Measurements from ENCODE around the gene HTR4.

HTR4 gene

DNA sequence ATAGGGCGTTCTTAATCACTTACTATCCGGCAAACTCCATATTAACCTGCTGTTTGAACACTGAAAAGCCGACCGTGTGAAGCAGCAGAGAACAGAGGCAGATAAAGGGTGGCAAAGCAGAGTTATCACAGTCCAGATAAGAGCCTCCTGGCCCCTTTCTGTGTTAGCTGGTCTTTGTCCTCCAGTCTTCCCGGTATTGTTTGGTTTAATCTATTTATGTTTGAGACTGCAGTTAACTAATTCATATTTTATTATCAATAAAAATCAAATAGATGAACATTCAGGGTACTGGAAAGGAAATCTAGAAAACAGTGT, 6.0 kb upstream of the HTR4 start:
- DNase-seq: no peak

DNA sequence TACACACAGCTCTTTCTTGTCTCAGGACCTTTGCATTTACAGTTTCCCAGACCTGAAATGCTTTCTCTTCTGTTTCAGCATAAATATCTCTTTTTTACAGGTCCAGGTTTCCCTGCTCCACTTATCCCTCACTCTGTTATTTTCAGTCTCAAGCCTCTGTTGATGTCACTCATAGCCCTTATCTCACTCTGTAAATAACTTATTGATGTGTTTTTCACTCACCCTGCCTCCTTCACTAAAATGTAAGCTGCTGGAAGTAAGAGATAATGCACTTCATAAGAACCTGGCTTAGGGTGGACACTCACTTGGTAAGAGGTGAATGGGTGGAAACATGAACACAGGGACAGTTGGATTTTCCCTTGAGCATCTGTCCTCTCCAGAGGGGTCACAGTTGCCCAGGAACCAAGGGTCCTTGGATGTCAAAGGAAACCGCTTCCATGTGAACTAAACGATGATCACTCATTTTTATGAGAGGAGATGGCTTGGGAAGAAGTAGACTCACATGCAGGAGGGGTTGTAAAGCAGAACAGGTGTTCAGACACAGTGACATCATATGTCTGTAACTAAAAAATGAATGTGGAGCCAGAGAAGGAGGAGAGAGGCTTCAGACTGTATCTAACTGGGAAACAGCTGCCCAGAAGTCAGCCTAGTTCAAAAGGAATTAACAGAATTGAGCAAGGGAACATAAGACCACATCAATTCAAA, 5.5 kb upstream of the HTR4 start:
- DNase-seq: no peak

DNA sequence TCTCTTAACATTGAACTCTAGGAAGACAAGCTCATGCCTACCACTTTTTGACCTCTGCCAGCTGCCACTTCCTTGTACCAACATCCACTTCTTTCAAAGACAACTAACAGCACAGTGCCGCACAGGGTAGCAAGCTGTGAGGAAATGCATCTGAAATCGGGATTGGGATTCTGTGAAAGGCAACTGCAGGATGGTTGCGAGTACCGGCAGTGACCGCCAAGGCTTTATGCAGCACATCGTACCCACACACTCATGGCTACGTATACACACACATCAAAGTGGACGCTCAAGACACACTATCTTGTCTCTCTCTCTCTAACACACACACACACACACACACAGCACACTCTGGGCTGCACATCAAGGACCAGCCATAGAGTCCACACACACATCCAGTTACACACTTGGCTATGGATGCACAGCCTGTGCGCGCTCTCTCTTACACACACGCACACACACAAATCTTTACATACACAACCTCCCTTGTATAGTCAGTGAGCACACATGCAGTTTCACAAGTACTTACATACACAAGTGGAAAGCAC, 964 bp downstream of the HTR4 start:
- DNase-seq: no peak

DNA sequence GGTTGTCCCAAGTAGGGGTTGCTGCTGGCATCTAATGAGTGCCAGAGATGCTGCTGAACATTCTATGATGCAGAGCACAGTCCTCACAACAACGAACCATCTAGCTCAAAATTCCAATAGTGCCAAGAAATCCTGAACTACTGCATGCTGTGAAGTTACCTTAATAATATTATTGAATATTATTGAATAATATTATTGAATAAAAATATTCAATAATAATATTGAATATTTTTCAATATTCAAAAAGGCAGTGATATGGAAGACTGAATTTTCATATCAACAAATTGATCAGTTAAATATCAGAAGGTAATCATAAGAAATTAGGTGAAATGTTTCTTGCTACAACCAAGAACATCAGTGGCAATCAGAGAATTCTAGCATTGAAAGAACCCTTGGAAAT, 2.8 kb downstream of the HTR4 start:
- DNase-seq: no peak

DNA sequence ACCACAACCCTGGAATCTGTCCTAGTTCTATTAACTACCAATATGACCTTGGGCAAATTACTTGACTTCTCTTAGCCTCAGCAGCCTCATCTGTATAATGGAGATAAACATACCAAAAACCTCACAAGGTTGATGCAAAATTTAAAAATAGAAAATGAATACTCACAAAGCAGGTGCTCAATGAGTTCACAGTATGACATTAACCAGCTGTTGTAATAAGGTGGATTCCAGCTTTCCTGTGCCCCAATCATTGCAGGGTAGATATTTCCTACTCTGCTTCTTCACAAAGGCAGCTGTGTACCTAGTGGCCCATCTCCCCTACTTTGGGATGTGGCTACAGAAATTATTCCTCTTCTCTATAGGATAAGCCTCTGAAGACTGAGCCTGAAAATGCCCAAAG, 8.8 kb downstream of the HTR4 start:
- no peak for DNase-seq

DNA sequence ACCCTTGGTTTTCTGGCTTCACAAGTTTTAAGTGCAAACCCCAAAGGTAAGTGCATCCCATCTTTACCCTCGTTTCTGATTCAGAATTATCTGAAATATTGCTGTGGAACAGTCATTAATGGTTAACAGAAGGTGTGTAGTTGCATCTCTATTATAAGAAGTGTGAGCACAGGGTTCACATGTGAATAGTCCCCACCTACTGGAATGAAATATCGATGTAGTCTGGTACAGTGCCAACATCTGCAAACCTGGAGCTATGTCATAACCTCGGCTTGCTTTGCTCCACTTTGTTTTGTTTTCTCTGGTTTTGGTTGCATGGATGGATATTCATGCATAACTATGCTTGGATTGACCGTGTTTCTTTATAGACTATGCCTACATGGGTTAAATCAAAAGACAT, 12.6 kb downstream of the HTR4 start:
- no peak for DNase-seq

DNA sequence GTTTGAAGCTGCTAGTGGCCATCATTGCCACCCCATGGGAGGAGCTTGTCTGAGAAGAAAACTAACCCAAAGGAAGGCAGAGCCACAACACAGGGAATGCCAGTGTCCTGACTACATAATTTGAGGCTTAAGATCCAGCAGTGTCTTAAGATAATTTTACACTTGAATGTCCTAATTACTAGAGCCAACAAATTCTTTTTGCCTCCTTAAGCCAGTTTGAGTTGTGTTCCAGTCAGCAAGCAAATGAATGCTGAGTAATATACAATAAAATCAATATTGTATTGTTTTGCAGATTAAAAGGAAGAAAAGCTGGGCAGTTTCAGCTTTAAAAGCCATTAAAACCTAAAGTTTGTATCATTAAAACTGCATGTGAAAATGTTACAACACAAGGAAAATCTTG, 13.9 kb downstream of the HTR4 start:
- DNase-seq: no peak

DNA sequence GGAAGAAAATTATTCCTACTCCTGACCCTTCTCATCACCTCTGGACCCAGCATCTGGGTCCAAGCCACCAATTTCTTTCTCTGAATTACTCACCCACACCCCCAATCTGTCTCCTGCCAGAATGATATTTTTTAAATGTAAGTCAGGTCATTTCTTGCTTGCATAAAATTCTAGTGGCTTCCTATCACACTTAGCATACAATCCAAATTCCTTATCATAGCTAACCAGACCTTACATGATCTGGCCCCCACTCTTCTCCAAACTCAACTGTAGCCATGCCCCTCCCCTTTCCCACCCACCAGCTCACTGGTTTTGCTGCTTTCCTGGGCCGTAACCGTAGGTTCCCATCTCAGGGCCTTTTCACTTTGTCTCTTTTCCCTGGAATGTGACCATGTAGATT, 15.2 kb downstream of the HTR4 start:
- DNase-seq: no peak

DNA sequence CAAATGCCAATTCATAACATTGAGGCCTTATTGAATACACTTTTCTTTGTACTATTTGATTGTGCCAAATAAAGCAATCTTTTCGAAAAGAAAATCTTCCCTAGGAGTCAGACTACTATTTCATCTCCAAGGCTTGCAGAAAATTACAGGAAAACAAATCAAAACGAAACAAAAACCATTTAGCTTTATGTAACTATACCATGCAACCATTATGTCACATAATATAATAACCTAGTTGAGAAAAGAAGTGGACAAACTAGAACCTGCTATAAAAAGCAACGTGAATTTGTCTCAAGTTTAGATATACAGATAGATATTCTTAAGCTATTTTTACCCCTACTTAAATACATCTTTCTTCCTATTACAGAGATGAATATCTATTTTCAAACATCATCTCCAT, 18.0 kb downstream of the HTR4 start:
- DNase-seq: no peak

DNA sequence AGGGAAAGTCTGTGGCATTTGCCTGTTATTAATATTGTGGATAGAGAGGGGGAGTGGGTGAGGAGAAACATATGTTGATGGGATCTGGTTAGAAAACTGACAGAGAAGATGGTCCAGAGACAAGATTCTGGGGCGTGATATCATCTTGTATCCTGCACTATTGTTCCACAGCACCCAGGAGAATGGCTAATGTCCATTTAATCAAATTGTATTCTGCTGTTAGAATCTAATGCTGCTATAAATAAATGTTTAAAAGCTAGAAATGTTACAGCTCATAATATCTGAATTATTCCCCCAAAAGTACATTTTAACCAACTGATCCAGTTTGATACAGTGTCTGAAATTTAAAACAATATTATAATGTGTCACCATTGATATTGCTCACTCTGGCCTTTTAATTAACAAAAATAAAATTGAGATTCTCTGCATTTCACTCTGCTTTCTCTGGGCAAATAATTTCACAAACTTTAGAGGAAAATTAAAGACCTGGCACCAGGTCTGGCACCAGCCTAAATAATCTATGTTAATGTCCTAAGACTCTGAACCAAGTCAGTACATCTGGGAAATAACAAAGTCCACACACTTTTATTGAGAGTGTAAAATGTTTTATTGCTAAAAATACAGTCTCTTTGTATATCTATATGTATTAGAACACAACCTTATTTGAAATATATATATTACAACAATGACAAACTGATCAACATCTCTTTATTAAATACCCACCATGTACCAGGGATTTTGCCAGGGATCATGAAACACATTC, 18.8 kb downstream of the HTR4 start:
- DNase-seq: no peak

DNA sequence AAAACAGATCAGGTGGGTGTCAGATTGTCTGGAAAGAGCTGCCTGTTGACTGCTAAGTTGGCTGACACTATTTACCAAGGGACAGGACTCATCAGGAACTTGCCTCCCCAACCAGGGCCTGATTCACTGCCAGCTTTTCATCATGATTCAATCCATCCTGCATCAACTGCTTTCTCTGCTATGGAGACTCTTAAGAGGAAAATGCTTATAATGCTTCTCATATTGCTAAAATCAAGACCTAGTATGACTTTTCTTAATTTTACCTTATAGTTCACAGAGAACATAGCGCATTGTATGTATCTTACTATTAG, 21.3 kb downstream of the HTR4 start:
- no peak for DNase-seq

DNA sequence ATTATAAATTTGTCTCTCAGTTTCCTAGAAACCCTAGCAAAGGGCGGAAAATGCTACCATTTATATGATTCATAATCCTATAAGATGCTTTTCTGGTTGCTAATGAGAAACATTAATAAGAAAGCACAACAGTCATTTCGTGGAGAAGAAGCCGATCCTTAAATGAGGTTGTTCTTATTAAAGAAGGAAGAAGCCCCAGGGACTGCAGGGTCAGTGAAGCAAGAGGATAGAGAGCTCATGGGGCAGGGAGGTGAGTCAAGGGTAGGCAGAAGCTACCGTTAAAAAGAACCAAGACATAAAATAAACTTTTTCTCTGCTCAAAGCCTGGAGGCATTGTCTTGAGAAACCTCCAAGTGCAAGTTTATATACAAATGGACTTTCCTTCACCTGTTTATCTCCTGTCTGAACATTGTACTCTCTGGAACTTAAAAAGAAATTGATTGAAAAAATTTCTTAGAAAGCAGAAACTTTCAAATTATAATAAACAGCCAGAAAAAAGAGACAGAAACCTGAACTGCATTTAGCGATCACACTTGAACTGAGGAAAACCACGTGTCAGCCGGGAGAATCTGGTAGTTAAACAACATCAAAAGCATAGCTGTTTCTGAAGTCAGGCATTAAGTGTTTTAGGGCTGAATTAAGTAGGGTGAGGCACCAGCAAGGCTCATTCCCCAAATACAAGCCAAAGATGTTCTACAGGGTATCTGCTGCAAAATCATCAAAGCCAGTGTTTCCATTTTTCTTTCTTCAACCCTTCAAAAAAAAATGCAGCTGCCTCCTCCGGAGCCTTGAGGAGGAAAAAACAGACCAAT, 21.9 kb downstream of the HTR4 start:
- DNase-seq: no peak

DNA sequence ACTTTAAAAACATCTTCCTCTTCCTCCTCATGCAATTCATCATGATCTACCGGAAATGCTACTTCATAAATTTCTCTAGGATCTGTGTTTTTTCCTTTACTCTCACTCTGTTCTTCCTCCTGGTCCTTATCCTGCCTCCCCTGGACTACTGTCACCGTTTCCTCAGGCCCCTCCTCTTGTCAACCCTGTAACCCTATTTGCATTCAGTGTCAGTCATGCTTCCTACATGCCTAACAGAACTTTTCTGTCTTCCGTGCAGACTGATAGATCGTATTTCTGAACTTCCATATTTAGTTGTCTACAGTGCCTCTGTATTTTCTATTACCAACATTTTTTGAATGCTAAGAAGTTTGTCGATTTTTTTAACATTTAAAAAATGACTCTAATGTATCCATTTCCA, 27.3 kb downstream of the HTR4 start:
- no peak for DNase-seq

DNA sequence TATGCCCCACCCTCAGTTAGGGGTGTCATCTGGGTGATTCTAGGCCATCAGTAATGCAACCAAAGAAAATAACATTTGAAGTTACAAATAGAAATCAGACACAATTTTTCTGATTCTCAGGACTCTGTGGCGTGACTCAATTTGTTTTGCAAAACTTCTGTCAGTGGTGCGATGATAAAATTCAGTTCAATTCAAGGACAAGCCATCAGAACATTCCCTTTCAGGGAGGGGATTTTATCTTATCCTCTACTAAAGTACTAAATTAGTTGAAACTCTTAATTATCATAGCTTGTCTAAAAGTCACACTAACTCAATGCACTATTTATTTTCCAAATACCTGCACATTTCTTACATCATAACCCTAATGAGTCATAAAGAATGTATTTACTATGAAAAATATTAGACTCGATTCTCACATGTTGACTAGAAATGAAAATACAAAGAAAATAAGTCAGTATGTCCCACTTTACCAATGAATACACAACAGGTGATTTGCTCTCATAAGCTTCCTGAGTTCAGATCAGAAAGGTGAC, 28.2 kb downstream of the HTR4 start:
- no peak for DNase-seq

DNA sequence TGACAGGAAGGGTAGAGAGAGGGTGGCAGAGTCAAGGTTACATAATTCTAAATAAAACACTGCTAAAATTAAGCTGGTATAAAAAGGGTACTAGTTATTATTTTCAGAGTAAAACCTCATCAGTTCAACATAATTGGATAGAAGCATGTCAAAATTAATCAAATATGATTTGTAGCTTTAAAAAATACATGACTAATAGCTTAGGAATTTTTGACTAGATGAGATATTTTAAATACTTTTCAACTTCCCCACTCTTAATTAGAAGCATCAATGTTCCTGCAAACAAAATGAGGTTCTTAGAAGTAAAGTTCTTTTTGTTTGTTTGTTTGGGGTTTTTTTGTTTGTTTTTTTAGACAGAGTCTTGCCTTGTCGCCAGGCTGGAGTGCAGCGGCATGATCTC, 29.1 kb downstream of the HTR4 start:
- DNase-seq: no peak

DNA sequence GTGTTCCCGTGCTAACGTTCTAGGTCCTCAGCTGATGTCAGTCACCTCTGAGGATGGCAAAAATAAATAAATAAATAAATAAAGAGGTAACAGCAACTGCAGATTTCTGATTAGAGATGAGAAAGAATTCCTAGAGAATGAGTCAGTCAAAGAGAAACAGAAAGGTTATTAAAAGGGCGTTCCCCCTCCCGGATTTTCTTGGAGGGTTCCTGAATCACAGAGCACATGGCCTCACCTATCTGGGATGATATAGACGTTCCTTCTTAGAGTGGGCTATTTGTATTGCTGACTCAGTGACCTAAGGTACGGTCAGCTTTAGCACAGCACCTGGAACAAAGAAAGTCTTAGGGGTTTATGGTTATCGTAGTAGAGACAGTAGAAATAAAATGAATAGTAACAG, 30.6 kb downstream of the HTR4 start:
- no peak for DNase-seq

DNA sequence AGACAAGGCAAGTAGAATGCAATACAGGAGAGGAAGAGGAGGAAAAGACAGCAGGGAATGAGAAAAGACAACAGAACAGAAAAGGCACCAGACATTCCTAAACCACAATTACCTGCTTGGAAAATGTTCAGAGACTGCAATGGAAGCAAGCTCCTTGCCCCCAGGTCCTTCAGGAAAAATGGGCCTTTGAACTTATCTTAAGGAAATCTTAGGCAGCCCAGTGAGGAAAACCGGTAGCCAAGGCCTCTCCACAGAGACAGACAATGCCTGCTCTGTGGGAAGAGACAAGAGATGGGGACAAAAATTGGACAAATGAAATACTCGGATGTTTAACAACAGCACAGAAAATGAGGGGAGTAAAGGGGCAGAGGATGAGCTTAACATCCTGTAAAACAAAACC, 31.2 kb downstream of the HTR4 start:
- DNase-seq: no peak

DNA sequence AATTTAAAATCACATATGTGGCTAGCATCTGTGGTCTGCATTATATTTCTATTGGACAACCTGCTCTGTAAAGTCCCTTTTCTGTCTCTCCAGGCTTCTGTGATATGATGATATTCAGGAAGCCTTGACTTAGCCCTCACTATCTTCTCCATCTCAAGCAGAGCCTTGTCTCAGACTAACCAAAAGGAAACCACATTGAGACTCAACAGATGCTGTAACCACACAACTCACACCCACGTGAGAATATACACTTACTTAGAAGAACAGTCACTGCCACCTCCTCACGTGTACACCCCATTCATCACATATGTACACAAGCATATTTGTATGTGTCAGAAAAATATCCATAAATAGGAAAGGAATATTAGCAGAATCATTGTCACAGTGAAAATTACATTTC, 33.6 kb downstream of the HTR4 start:
- no peak for DNase-seq

DNA sequence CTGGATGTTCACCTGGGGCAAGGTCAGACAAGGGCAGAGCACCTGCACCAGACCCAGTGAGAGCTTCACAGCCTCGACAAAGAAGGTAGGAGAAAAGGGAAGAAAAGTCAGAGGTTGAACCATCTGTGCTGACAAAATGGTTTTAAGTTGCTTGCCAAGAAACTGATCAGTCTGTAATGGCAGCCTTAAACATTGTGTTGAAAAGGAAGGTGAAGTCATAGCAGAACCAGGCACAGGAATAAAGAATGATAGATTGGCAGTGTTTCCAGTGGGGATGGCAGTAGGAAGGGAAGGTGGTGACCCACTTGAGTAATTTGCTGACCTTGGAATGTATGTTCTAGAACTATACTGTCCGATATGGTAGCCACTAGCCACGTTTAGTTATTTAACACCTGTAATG, 34.2 kb downstream of the HTR4 start:
- DNase-seq: no peak

DNA sequence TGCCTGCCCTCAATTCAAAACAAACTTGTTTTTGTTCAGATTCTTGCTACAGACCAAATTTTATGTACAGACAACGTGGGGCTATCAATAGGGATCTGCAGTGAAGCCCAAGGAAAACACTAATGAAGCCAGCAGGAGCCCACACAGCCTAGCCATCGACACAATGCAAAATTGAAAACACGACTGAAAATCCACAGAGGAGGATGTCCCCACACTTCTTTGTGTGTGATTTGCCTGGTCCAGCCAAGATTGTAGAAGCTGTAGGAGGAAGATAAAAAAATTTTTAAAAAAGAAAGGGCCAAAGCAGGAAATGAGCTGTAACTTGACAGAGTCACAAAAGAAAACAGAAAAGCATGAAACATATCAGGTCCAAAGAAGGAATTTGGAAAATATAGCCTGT, 34.8 kb downstream of the HTR4 start:
- DNase-seq: no peak

DNA sequence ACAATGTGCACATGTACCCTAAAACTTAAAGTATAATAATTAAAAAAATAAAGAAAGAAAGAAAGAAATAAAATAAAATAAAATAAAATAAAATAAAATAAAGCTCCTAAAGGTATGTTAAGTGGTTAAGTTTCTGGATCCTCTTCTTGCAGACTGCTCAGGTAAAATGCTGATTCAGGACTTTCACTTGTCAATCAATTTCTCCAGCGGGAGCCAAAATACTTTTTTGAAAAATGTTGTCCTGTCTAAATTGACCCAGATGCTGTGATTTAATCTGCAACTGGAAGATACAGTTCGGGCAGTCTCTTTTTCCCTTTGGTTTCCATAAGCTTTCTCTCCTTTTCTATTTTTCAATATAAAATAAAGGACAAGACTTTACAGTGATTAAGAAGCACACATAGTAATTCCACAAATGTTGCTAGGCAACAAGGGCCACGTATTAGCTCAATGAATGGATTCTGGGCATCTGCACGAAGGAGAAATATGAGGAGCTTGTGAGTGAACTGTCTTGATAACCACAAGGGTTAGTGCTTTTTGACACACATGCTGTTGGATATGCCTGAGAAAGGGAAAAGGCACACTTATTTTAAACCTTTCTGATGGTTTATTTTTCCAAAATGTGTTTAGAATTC, 38.6 kb downstream of the HTR4 start:
- no peak for DNase-seq

DNA sequence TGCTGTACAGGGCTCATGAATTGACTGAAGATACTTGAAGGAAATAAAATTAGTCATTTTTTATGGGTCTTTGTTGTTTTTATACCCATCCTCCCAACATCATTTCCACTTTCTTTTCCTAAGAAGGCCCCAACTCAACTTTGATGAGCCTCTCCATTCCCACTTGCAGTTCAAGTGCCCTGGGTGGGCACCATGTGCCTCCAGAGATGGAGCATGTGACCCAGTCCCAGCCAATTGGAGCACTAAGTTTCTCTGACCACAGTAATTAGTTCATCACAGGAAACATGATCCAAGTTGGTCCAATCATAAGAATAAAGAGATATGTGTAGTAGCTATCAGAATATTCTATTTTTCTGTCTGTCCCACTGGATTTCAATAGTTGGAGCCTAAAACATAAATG, 46.9 kb downstream of the HTR4 start:
- DNase-seq: no peak

DNA sequence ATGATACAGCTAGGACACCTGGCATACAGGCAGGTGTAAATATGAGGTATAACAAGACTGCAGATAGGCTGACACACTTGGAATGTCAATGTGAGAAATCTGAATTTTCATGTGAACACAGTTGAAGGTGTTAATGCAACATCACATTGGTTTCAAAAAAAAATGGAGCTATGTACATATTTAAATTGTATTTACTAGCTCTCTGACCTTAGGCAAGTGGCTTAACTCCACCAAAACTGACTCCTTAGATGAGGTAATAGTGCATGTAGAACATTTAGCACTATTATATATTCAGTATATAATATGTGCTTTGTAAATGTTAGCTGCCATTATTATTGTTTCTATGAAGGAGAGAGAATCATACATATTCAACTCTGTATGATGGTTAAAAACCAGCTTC, 48.0 kb downstream of the HTR4 start:
- no peak for DNase-seq

All from bone marrow (tissue), 2 donors.